Stomach (tissue), 9 donors: ENCODE measurements around the gene TMSB15C. TPM values are rescaled to one million over a fixed set of nuclear protein-coding genes. Genes with fewer than 3 reads are reported as not detected.
"Not testable (repeated sequence)": the region's sequence is repeated elsewhere in the genome, so short reads cannot be mapped to it uniquely, and the experiment has no call there.

Experiments
- DNase-seq, 2 donors: peaks; one replicate each; pipeline versions ENCODE4 v3.0.0 to v3.0.0-alpha.2; 2013 to 2019
- H3K27ac ChIP-seq, 5 donors: fragments of 200-600 bp in 4 of 5; sonication (generic) in 4 of 5; one replicate each; pipeline ENCODE4 v1.5.1; 2013 to 2019; ENCODE audit warnings: mild to moderate bottlenecking in 1 of 5, moderate library complexity in 1 of 5
- H3K27me3 ChIP-seq, 3 donors: fragments of 200-600 bp; sonication (generic); one replicate each; pipeline ENCODE4 v1.5.1; 2017 to 2019; ENCODE audit warnings: mixed run types in 1 of 3
- H3K36me3 ChIP-seq, 4 donors: fragments of 200-600 bp; sonication (generic); 1 replicate in 3 of 4; 2 replicates in 1 of 4; pipeline ENCODE4 v1.5.1; 2016 to 2019
- H3K4me1 ChIP-seq, 4 donors: fragments of 200-600 bp; sonication (generic); one replicate each; pipeline ENCODE4 v1.5.1; 2016 to 2019
- H3K4me3 ChIP-seq, 4 donors: fragments of 200-600 bp; sonication (generic) in 3 of 4; one replicate each; pipeline ENCODE4 v1.5.1; 2016 to 2019; ENCODE audit warnings: mild to moderate bottlenecking in 1 of 4
- H3K9me3 ChIP-seq, 4 donors: fragments of 200-600 bp; sonication (generic); one replicate each; pipeline ENCODE4 v1.5.1; 2016 to 2019
- CTCF ChIP-seq, 7 experiments: fragments of 450-650 bp in 4 of 7; fragments of 200-600 bp in 3 of 7; sonication (generic) in 3 of 7; IDR thresholded peaks; one replicate each; pipeline ENCODE4 v1.5.1; 2016 to 2019; ENCODE audit warnings: antibody characterized with exemption in 7 of 7, control low read depth in 2 of 7, mild to moderate bottlenecking in 1 of 7
- EP300 ChIP-seq: sonication (generic); formaldehyde crosslinking; IDR thresholded peaks from one replicate; pipeline ENCODE4 v1.6.1; 2017; ENCODE audit warnings: antibody characterized with exemption
- POLR2A ChIP-seq, 4 donors: fragments of 450-650 bp; IDR thresholded peaks; one replicate each; pipeline ENCODE4 v1.6.1; 2016; ENCODE audit warnings: antibody characterized with exemption in 4 of 4, control low read depth in 2 of 4, mild to moderate bottlenecking in 1 of 4, moderate library complexity in 1 of 4
- POLR2AphosphoS5 ChIP-seq, 3 donors: sonication (generic); formaldehyde crosslinking; IDR thresholded peaks; one replicate each; pipeline ENCODE4 v1.6.1; 2016; ENCODE audit warnings: antibody characterized with exemption in 3 of 3
- WGBS, 5 donors: extraction: QIAGEN DNeasy Blood & Tissue Kit in 3 of 5; methylation state at CpG; one replicate each; pipeline versions ENCODE4 v1.1.5 to v1.1.7; 2013 to 2018; 5-methylcytosine and 5-hydroxymethylcytosine counted together
- intact Hi-C: fragments of 100-400 bp; cut with DNase I; formaldehyde crosslinking; loops from one replicate; pipeline ENCODE4 v1.15.1; 2023; ENCODE audit warnings: low total_unique reads
- polyA plus RNA-seq, 3 donors: library from polyadenylated mRNA; stranded (reverse); fragments of 200-250 nt; gene quantifications; one replicate each; pipeline ENCODE4 v1.2.3, GENCODE V29; 2013
- total RNA-seq, 5 donors: library from RNA; depleted of rRNA; stranded (reverse); fragments of >200 nt; gene quantifications; one replicate each; pipeline versions ENCODE4 v1.1.0 to v1.2.3, GENCODE V29; 2014 to 2016
- donor health status: healthy with polysubstance abuse.
- donor health status: Bipolar disorder and iron deficiency.
- donor health status: healthy.

The TMSB15C gene
- total and polyA plus RNA-seq, 8 donors: 0.33 to 11.7 (median 0.76) TPM; not detected in 3

DNA sequence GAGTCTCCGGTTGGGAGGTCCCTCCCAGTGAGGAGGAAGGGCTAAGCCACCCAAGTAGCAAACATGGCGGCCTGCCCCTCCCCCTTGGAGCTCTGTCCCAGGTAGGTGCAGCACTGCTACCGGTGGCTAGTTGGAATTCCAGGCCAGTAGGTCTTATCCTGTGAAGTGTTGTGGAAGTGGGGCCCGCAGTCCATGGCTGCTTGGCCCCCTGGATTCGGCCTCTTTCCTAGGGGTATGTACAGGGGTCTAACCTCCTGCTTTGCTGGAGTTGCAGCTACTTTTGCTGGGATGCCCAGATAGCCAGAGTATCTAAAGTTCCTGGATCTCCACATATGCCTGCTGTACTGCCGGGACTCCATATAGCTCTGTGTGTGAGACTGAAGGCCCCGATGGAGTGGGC lies 9.9 kb upstream of the TMSB15C start:
- no peaks in the 10 kb centered on the region for H3K36me3 ChIP-seq
- H3K27ac ChIP-seq: no peak overlapping the region
- DNase-seq: no peak
- 78 to 92% (median 83%) methylated on average over 4 to 7 of the region's 7 CpGs for WGBS, 5 donors
- no peaks in the 10 kb centered on the region for H3K9me3 ChIP-seq
- intact Hi-C loops: no loop called here
- TF ChIP-seq POLR2A (IDR thresholded peaks at IDR 0.05) (no peak), EP300 (no peak), CTCF (IDR thresholded peaks at IDR 0.05) (no peak), POLR2AphosphoS5 (IDR thresholded peaks at IDR 0.05) (no peak)
- no peak overlapping the region for H3K4me3 ChIP-seq
- H3K4me1 ChIP-seq: no peaks in the 10 kb centered on the region
- H3K27me3 ChIP-seq: peaks cover 0 to 19% (median 0%) of the 10 kb centered on the region in 3 donors

- Histone ChIP-seq H3K9me3 (no peaks in the 10 kb centered on the region), H3K36me3 (no peaks in the 10 kb centered on the region), H3K4me3 (no peak overlapping the region), H3K4me1 (no peaks in the 10 kb centered on the region), H3K27ac (no peak overlapping the region), H3K27me3 (peaks cover 0 to 19% (median 0%) of the 10 kb centered on the region in 3 donors)
- DNase-seq: no peak
- intact Hi-C loops: no loop called here
- 80 to 90% (median 83%) methylated on average over 1 to 7 of the region's 7 CpGs for WGBS, 5 donors
- TF ChIP-seq POLR2AphosphoS5 (IDR thresholded peaks at IDR 0.05) (no peak), POLR2A (IDR thresholded peaks at IDR 0.05) (no peak), EP300 (no peak), CTCF (IDR thresholded peaks at IDR 0.05) (no peak)
Measured at GRCh38 chrX:104085477-104085876, 9.4 kb upstream of the TMSB15C start.

DNA sequence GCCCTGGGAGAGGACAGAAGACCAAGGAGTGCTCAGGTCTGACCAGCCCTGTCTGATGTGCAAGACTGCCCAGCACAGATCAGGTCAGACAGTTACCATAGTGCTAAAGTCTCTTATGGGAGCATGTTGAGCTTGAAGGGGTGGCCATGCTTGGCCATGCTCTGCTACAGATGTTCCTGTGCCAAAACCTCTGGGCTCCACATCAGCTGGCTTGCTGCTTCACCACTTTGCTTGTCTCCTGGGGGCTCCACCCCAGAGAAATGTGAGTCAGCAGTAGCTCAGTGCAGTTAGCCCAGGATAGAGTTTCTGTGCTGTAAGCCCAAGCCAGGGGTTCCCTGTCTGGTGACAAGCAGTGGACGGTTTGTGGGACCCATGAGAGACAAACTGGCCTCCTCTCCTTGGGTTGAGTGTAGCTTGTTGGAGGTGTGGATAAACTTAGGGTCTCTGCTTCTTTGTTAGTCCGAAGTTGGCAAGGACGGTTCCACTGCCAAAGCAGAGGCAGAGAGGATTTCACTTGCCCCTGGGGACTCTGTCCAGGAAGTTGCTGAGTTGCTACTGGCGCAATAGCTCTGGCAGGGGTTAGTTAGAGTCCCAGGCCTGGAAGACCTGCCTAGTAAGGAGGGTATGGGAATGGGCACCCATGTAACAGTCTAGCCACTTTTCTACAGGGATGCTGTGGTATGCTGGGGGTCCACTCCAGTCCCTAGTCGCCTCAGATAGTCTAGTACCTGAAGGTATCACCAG lies 8.7 kb upstream of the TMSB15C start:
- WGBS, 5 donors: 60 to 88% (median 76%) methylated on average over 4 to 5 of the region's 5 CpGs
- Histone ChIP-seq H3K4me3 (no peak overlapping the region), H3K27ac (no peak overlapping the region), H3K36me3 (no peaks in the 10 kb centered on the region), H3K4me1 (no peaks in the 10 kb centered on the region), H3K27me3 (peaks cover 0 to 19% (median 0%) of the 10 kb centered on the region in 3 donors), H3K9me3 (no peaks in the 10 kb centered on the region)
- TF ChIP-seq CTCF (IDR thresholded peaks at IDR 0.05) (no peak), POLR2A (IDR thresholded peaks at IDR 0.05) (no peak), POLR2AphosphoS5 (IDR thresholded peaks at IDR 0.05) (no peak), EP300 (no peak)
- no peak for DNase-seq
- intact Hi-C loops: no loop called here

GRCh38 chrX:104084063-104084462 lies 8.0 kb upstream of the TMSB15C start:
- TF ChIP-seq POLR2AphosphoS5 (IDR thresholded peaks at IDR 0.05): no peak
- TF ChIP-seq CTCF (IDR thresholded peaks at IDR 0.05): no peak
- no peak for TF ChIP-seq POLR2A (IDR thresholded peaks at IDR 0.05)
- TF ChIP-seq EP300: no peak
- no peaks in the 10 kb centered on the region for H3K36me3 ChIP-seq
- DNase-seq: no peak
- intact Hi-C loops: no loop called here
- WGBS, 5 donors: 49 to 82% (median 67%) methylated on average over 1 to 4 of the region's 4 CpGs
- no peak overlapping the region for H3K4me3 ChIP-seq
- no peak overlapping the region for H3K27ac ChIP-seq
- H3K27me3 ChIP-seq: peaks cover 0 to 19% (median 0%) of the 10 kb centered on the region in 3 donors
- no peaks in the 10 kb centered on the region for H3K4me1 ChIP-seq
- no peaks in the 10 kb centered on the region for H3K9me3 ChIP-seq

GRCh38 chrX:104077854-104078253 lies 1.8 kb upstream of the TMSB15C start:
- DNase-seq, intact Hi-C loops, H3K27ac ChIP-seq, H3K4me1 ChIP-seq, H3K4me3 ChIP-seq, H3K27me3 ChIP-seq, H3K9me3 ChIP-seq, H3K36me3 ChIP-seq: not testable (repeated sequence)
- WGBS, 5 donors: no CpG with 5 or more reads among the region's 6 CpGs

- H3K27ac ChIP-seq, intact Hi-C loops, H3K4me3 ChIP-seq, H3K4me1 ChIP-seq, H3K9me3 ChIP-seq, DNase-seq, H3K36me3 ChIP-seq, H3K27me3 ChIP-seq: not testable (repeated sequence)
- 94 to 98% (median 97%) methylated on average over 8 to 9 of the region's 18 CpGs; no CpG with 5 or more reads in 2 of the 5 donors for WGBS, 5 donors
Measured at GRCh38 chrX:104062636-104063035, 13.4 kb downstream of the TMSB15C start.

GRCh38 chrX:104054956-104055355 lies 21.1 kb downstream of the TMSB15C start:
- intact Hi-C loops: not testable (repeated sequence)

More at GRCh38 chrX:104054956-104055355, 21.1 kb downstream of the TMSB15C start:
- not testable (repeated sequence) for H3K4me1 ChIP-seq, DNase-seq, H3K4me3 ChIP-seq, H3K36me3 ChIP-seq, H3K27ac ChIP-seq, H3K27me3 ChIP-seq, H3K9me3 ChIP-seq
- WGBS, 5 donors: no CpG with 5 or more reads among the region's 13 CpGs
